ENCODE data around the gene HSPG2. TPM values are rescaled to one million over a fixed set of nuclear protein-coding genes. Genes with fewer than 3 reads are reported as not detected.

The HSPG2 gene
- total and polyA plus RNA-seq, 9 of the 15 experiments (the other 6 are each of a cell fraction or from before 2014, with no cell fraction given), result 0.14 to 160 (median 15.7) TPM

DNA sequence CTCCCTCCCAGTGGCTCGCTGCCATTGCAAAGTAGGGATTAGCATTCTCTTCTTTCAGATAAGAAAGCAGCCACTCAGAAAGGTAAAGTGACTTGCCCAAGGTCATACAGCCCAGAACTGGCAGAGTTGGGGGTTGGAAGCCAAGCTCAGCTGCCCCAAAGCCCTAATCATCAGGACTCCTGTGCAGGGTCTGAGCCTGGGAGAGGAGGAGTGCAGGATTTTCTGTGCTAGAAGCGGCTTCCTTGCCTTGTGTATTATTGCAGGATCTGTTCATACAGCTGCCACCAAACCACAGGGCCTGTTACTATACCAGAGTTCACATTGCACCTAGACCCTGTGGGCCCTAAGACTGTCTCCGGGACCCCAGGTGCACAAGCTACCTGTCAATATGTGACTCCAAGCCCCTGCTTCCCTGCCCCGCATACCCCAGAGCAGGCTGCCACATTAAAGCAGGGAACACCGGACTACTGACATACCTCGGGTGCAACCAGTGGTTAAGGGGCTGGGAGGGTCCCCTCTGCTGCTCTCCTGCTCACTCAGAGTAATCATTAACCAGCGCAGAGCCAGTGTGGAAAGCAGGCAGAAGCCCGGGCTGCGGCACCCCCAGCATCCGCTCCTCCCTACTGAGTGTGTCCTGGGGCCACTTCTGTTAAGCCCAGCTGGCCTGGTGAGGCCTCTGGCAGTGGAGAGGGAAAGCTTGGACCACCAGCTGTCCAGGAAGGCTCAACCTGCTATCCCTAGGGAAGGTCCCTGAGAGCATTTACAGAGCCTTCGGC lies 15.8 kb downstream of the HSPG2 start (continued):
- TF ChIP-seq, protein P1, sequence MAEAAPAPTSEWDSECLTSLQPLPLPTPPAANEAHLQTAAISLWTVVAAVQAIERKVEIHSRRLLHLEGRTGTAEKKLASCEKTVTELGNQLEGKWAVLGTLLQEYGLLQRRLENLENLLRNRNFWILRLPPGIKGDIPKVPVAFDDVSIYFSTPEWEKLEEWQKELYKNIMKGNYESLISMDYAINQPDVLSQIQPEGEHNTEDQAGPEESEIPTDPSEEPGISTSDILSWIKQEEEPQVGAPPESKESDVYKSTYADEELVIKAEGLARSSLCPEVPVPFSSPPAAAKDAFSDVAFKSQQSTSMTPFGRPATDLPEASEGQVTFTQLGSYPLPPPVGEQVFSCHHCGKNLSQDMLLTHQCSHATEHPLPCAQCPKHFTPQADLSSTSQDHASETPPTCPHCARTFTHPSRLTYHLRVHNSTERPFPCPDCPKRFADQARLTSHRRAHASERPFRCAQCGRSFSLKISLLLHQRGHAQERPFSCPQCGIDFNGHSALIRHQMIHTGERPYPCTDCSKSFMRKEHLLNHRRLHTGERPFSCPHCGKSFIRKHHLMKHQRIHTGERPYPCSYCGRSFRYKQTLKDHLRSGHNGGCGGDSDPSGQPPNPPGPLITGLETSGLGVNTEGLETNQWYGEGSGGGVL (CRISPR knock-in tag; IDR thresholded peaks at IDR 0.05), result no peak
- TF ChIP-seq MTF1 (CRISPR knock-in tag; IDR thresholded peaks at IDR 0.05; ENCODE audit: borderline replicate concordance), result no peak

DNA sequence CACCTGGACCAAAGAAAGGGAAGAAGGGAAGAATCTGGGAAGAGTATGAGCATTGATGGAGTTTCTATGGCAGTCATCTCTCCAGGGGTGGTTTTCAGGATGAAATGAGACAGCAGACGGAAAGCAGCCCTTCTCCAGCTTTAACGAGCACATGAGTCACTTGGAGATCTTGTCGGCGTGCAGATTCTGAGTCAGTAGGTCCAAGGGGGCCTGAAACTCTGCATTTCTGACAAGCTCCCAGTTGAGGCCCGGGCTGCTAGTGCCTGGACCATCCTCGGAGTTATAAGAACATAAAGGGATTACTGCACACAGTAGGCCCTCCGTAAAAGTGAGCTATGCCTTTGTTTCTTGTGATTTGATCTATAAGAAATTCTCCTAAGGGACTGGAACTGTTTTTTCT lies 17.6 kb downstream of the HSPG2 start:
- H3K4me2 ChIP-seq (ENCODE audit: insufficient read depth, low read length), result no peak overlapping the region
- no TSS peak for BruUV-seq (replicated peaks)
- FAIRE-seq, result peak; percentile 80
- intact Hi-C loops (cut with micrococcal nuclease), result no loop called here
- peaks cover 62% of the 10 kb centered on the region for H3K79me2 ChIP-seq (ENCODE audit: control insufficient read depth, insufficient read depth, low read length)
- no peaks in the 10 kb centered on the region for H3K9me1 ChIP-seq (ENCODE audit: control insufficient read depth, insufficient read depth, low read length)
- H3K36me3 ChIP-seq (ENCODE audit: control insufficient read depth, insufficient read depth, low read length), result peaks cover 31% of the 10 kb centered on the region
- in situ Hi-C loops (cut with MboI), result no loop called here
- H3K9ac ChIP-seq (ENCODE audit: insufficient read depth in 1 of 2, low read depth in 2 of 2, low read length in 2 of 2), result no peak overlapping the region; a peak in 1 of 4 replicates
- DNase-seq (ENCODE audit: extremely low read depth in 1 of 4, low spot score in 3 of 4), result peak in 3 of 4 experiments; percentile 50 to 82 (median 58)
- ChIA-PET CTCF (ENCODE audit: low intra/inter-chr PET ratio) (no interaction called here), POLR2A (interaction anchor here (0.7 to 2.7 kb wide), 4 partner anchors 10 to 168 kb away, joined by 3 to 18 read pairs (median 6); no protein-coding TSS in a partner anchor)
- H3K4me1 ChIP-seq (replicated peaks in 1 of 2; ENCODE audit: control insufficient read depth in 2 of 2, insufficient read depth in 2 of 2, low read length in 2 of 2), result peaks cover 81 to 84% of the 10 kb centered on the region in 2 experiments
- WGBS (ENCODE audit: insufficient coverage, low coverage, missing lambda C conversion rate), result 20% methylated on average over 7 of the region's 7 CpGs
- no peak overlapping the region for H2AFZ ChIP-seq (ENCODE audit: low read depth, low read length)
- H4K20me1 ChIP-seq (replicated peaks; ENCODE audit: control insufficient read depth, insufficient read depth, low read length), result no peaks in the 10 kb centered on the region
- ATAC-seq, result peak; percentile 16; the same call in 2 of the 3 replicates
- H3K27me3 ChIP-seq (ENCODE audit: control insufficient read depth in 2 of 2, insufficient read depth in 2 of 2, low read length in 2 of 2), result no peaks in the 10 kb centered on the region
- H3K4me3 ChIP-seq, result no peak overlapping the region
- no peaks in the 10 kb centered on the region for H3K9me3 ChIP-seq (replicated peaks; ENCODE audit: control insufficient read depth, insufficient read depth, low read depth, low read length)
- peak overlapping the region; percentile 75; the same call in 1 of the 3 replicates for H3K27ac ChIP-seq (ENCODE audit: extremely low read depth, low read depth, low read length)
- TF ChIP-seq PPARD (CRISPR knock-in tag; IDR thresholded peaks at IDR 0.05) (no peak), CBX2 (IDR thresholded peaks at IDR 0.05; ENCODE audit: insufficient read depth, low read length, poor library complexity, severe bottlenecking) (no peak), KLF10 (CRISPR knock-in tag; IDR thresholded peaks at IDR 0.05) (no peak), ZNF444 (CRISPR knock-in tag; IDR thresholded peaks at IDR 0.05) (no peak), HOXB6 (CRISPR knock-in tag; IDR thresholded peaks at IDR 0.05; ENCODE audit: borderline replicate concordance) (no peak), EZH2 (IDR thresholded peaks at IDR 0.05; ENCODE audit: borderline replicate concordance, low read depth, low read length) (no peak), FOS (IDR thresholded peaks at IDR 0.05; ENCODE audit: extremely low read depth, insufficient read length) (peak; percentile 37), ELF2 (CRISPR knock-in tag; IDR thresholded peaks at IDR 0.05) (no peak), TGIF2 (CRISPR knock-in tag; IDR thresholded peaks at IDR 0.05) (no peak), RBM25 (IDR thresholded peaks at IDR 0.05; ENCODE audit: low read depth, low read length, severe bottlenecking) (no peak)
- TF ChIP-seq, protein P2, sequence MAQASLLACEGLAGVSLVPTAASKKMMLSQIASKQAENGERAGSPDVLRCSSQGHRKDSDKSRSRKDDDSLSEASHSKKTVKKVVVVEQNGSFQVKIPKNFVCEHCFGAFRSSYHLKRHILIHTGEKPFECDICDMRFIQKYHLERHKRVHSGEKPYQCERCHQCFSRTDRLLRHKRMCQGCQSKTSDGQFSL (CRISPR knock-in tag; IDR thresholded peaks at IDR 0.05), result no peak
- TF ChIP-seq, protein P2 (tag; IDR thresholded peaks at IDR 0.05), result no peak
- TF ChIP-seq, protein P3, sequence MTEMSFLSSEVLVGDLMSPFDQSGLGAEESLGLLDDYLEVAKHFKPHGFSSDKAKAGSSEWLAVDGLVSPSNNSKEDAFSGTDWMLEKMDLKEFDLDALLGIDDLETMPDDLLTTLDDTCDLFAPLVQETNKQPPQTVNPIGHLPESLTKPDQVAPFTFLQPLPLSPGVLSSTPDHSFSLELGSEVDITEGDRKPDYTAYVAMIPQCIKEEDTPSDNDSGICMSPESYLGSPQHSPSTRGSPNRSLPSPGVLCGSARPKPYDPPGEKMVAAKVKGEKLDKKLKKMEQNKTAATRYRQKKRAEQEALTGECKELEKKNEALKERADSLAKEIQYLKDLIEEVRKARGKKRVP (CRISPR knock-in tag; IDR thresholded peaks at IDR 0.05), result no peak
- TF ChIP-seq, protein P4, sequence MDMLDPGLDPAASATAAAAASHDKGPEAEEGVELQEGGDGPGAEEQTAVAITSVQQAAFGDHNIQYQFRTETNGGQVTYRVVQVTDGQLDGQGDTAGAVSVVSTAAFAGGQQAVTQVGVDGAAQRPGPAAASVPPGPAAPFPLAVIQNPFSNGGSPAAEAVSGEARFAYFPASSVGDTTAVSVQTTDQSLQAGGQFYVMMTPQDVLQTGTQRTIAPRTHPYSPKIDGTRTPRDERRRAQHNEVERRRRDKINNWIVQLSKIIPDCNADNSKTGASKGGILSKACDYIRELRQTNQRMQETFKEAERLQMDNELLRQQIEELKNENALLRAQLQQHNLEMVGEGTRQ (CRISPR knock-in tag; IDR thresholded peaks at IDR 0.05), result no peak
